RWPE1 (cell line): ENCODE results near the gene PRR16.

Source experiments
- CTCF ChIA-PET: fragments of 350-600 bp; sonication (Branson Sonifier 250); formaldehyde crosslinking; extraction: SDS; loops from one replicate; lab custom pipeline; 2021; lab: Yijun Ruan, JAX
- POLR2A ChIA-PET: fragments of 400-600 bp; formaldehyde crosslinking; extraction: SDS; loops from one replicate; lab custom pipeline; 2020; ENCODE audit warnings: antibody characterized with exemption; ENCODE audit not compliant: low non-redundant PET; lab: Yijun Ruan, JAX
- DNase-seq: peaks from one replicate; pipeline ENCODE4 v3.0.0; 2012; ENCODE audit warnings: low spot score
- H3K27ac ChIP-seq: fragments of 450-650 bp; 2 replicates; pipeline ENCODE4 v1.5.1; 2017
- TF ChIP-seq, protein P1 (sequence below): fragments of 450-650 bp; conservative IDR thresholded peaks from 2 replicates; pipeline ENCODE4 v1.5.1; 2017; ENCODE audit warnings: low read depth, mild to moderate bottlenecking

Gene PRR16

DNA sequence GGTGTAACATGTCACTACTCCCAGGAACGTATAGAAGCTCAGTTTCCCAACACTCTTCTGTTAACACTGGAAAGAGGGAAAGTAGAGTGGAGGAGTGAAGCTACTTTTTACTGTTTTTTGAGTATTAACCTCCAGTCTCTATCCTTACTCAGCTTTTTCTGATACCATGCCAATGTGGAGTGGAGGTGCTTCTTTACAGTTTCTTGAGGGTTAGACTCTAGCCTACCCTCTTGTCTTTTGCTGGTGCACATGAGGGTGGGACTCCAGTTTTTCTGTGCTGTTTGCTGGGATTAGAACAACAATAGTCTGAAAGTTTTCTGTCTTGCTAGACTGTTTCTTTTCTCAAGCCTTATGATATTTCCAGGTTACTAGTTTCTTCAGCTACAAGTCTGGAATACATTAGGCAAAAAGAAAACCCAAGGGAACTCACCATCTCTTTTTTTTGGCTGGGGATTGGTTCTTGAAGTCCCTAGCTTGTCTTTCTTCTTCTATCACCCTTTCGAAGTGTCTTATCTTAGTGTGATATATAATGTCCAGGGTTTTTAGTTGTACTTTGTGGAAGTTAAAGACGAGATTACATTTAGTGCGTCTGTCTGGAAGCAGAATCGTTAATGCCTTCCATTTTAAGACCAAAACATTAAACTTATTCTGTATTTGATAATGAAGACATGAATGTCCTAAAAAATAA, 35.9 kb downstream of the PRR16 start:
- TF ChIP-seq, protein P1, sequence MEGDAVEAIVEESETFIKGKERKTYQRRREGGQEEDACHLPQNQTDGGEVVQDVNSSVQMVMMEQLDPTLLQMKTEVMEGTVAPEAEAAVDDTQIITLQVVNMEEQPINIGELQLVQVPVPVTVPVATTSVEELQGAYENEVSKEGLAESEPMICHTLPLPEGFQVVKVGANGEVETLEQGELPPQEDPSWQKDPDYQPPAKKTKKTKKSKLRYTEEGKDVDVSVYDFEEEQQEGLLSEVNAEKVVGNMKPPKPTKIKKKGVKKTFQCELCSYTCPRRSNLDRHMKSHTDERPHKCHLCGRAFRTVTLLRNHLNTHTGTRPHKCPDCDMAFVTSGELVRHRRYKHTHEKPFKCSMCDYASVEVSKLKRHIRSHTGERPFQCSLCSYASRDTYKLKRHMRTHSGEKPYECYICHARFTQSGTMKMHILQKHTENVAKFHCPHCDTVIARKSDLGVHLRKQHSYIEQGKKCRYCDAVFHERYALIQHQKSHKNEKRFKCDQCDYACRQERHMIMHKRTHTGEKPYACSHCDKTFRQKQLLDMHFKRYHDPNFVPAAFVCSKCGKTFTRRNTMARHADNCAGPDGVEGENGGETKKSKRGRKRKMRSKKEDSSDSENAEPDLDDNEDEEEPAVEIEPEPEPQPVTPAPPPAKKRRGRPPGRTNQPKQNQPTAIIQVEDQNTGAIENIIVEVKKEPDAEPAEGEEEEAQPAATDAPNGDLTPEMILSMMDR, result no peak
- POLR2A ChIA-PET, result no interaction called here
- H3K27ac ChIP-seq, result no peak overlapping the region
- CTCF ChIA-PET, result no interaction called here
- DNase-seq, result no peak

DNA sequence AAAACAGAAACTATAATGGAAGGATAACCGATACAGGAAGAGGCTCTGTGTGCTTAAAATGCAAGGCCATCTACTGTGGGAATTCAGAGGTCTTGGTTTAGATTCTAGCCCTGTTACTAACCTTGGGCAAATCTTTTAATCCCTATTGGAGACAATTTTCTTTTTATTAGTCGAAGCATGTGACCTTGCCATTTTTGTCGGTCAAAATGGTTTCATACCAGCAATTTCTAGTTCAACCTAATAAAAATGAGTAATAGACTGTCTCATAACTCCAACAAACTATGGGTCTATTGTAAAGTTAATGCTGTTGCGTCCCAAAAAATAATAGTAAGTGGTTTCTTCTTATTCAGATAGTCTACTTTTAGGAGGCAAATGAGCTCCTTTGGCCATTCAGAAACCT, 38.4 kb downstream of the PRR16 start:
- ChIA-PET POLR2A (no interaction called here), CTCF (no interaction called here)
- no peak overlapping the region for H3K27ac ChIP-seq
- no peak for DNase-seq
- TF ChIP-seq, protein P1, result no peak

DNA sequence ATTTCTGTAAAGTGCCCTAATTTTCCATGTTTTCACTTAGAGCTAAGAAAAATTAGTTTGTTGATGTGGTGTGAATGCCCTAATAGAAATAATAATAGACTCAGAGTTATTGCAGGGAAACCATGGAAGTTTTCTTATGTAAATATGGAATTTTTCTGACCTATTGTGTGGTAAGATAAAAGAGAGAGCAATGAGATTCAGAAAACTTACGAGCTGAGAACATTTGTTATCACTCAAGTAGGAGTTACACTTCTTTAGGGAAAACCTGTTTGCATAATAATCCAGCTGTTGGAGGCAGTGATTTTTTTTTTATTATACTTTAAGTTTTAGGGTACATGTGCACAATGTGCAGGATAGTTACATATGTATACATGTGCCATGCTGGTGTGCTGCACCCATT, 39.2 kb downstream of the PRR16 start:
- TF ChIP-seq, protein P1, result no peak
- no peak overlapping the region for H3K27ac ChIP-seq
- ChIA-PET POLR2A (no interaction called here), CTCF (no interaction called here)
- no peak for DNase-seq

DNA sequence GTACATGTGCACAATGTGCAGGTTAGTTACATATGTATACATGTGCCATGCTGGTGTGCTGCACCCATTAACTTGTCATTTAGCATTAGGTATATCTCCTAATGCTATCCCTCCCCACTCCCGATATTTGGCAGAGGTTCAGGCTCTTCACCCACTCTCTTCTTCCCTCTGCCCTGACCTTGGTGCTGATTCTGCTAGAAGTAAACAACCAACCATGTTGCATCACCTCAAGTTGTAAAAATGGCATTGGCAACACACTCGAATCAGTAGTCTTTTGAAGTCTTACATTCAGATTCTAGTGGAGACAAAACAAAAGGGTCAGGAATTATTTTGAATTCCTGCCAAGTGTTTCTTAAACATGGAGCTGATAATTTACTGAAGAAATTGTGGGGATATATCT, 40.0 kb downstream of the PRR16 start:
- CTCF ChIA-PET, result no interaction called here
- no peak for DNase-seq
- no peak overlapping the region for H3K27ac ChIP-seq
- TF ChIP-seq, protein P1, result no peak
- POLR2A ChIA-PET, result no interaction called here

DNA sequence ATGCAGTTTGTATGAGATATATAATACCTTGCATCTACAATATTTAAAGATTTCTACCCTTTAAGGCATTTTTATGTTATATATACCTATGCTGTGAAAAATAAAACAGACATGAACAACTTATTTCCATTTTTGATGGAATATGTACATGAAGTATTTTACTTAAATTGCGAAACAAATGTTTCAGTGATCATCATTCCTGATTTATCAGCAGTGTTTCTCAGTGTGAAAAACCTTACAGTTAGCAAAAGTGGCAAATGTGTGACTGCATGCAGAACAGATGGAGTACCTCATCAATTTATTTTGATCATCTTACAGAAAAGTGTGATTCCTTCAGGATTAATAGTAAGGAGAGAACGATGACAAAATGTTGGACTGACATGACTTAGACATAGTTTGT, 43.1 kb downstream of the PRR16 start:
- TF ChIP-seq, protein P1, result no peak
- CTCF ChIA-PET, result interaction anchor here (0.7 kb wide), 1 partner anchor 351 kb away, joined by 5 read pairs; no protein-coding TSS in a partner anchor
- no peak for DNase-seq

DNA sequence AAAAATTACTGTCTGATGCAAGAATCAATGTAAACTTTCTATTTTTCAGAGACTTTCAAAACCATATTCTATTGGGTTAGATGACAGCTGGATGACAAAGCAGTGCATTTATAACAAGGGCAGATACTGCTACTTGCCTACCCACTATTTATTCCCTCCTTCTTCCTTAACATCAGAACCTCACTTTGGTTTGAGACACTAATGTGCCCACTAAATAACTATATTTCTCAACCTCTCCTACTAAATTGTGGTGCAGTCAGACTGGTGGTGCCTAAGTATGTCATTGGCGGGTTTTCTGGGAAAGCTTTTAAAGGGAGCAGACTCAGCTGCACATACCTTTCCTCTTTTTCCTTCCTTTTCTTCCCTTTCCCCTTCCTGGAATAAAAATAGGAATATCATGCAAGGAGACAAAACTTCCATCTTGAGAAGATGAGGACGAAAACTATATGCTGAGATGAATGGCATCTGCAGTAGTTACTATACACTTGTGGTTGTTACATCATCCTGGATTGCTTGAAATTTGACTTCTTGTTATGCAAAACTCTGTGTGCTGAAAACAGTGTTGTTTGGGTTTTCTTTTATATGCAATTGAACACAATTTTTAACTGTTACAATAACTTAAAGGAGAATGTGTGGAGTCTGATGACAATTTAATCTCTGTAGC, 43.8 kb downstream of the PRR16 start:
- H3K27ac ChIP-seq, result no peak overlapping the region
- DNase-seq, result no peak
- CTCF ChIA-PET, result interaction anchor here (0.7 kb wide), 1 partner anchor 350 kb away, joined by 5 read pairs; no protein-coding TSS in a partner anchor
- POLR2A ChIA-PET, result no interaction called here
- TF ChIP-seq, protein P1, result no peak

More for the DNA sequence above, 43.1 kb downstream of the PRR16 start:
- no peak overlapping the region for H3K27ac ChIP-seq
- POLR2A ChIA-PET, result no interaction called here
